K562 (cell line): ENCODE results near the gene HAGHL. TPM values are rescaled to one million over a fixed set of nuclear protein-coding genes. Genes with fewer than 3 reads are reported as not detected.

Source experiments
- BHLHE40 ChIP-seq: IDR thresholded peaks from 2 replicates; pipeline ENCODE4 v1.6.1; 2011; ENCODE audit warnings: low read length, improper control_type of control experiment
- CBFA2T2 ChIP-seq: fragments of 450-650 bp; conservative IDR thresholded peaks from 2 replicates; pipeline ENCODE4 v1.6.1; 2017; ENCODE audit warnings: mild to moderate bottlenecking
- E2F5 ChIP-seq: sonication (generic); formaldehyde crosslinking; IDR thresholded peaks from 2 replicates; pipeline ENCODE4 v1.8.0; 2022; ENCODE audit warnings: mild to moderate bottlenecking, missing genetic modification reagents
- E2F6 ChIP-seq, 2 experiments: IDR thresholded peaks; 2 replicates each; pipeline ENCODE4 v1.6.1; 2011; ENCODE audit warnings: borderline replicate concordance in 1 of 2, control low read depth in 1 of 2, low read depth in 1 of 2, low read length in 1 of 2, mild to moderate bottlenecking in 1 of 2, mixed read lengths in 1 of 2, moderate library complexity in 1 of 2; ENCODE audit not compliant: insufficient read depth in 1 of 2, insufficient read length in 1 of 2, poor library complexity in 1 of 2, severe bottlenecking in 1 of 2; ENCODE audit errors: extremely low read depth in 1 of 2
- E4F1 ChIP-seq: fragments of 250-450 bp; sonication (Bioruptor Pico); IDR thresholded peaks from 2 replicates; pipeline ENCODE4 v1.5.0; 2021; ENCODE audit warnings: mild to moderate bottlenecking, borderline replicate concordance
- EWSR1 ChIP-seq: fragments of 450-650 bp; IDR thresholded peaks from 2 replicates; pipeline ENCODE4 v1.6.1; 2018; ENCODE audit warnings: borderline replicate concordance, mild to moderate bottlenecking, low read depth, moderate library complexity; ENCODE audit not compliant: partially characterized antibody
- FOXJ2 ChIP-seq: fragments of 200-800 bp; sonication (Bioruptor generic); IDR thresholded peaks from 2 replicates; pipeline ENCODE4 v1.6.1; 2016; ENCODE audit warnings: missing genetic modification characterization, missing compliant biosample characterization
- FOXP1 ChIP-seq: sonication (generic); formaldehyde crosslinking; IDR thresholded peaks from 2 replicates; pipeline ENCODE4 v1.8.0; 2022; ENCODE audit warnings: mild to moderate bottlenecking, missing genetic modification reagents
- KAT2B ChIP-seq: IDR thresholded peaks from one replicate; pipeline ENCODE4 v1.6.1; 2012; ENCODE audit warnings: low read depth, mild to moderate bottlenecking, control low read depth, inconsistent platforms, low read length, moderate library complexity
- LARP7 ChIP-seq: fragments of 450-650 bp; IDR thresholded peaks from 2 replicates; pipeline ENCODE4 v1.6.1; 2016
- MAX ChIP-seq: sonication (generic); formaldehyde crosslinking; IDR thresholded peaks from 2 replicates; pipeline ENCODE4 v1.9.0; 2022; ENCODE audit warnings: mild to moderate bottlenecking, missing genetic modification reagents
- NFATC3 ChIP-seq: fragments of 450-650 bp; IDR thresholded peaks from 2 replicates; pipeline ENCODE4 v1.6.1; 2017; ENCODE audit warnings: mild to moderate bottlenecking
- SMAD1 ChIP-seq: fragments of 150-350 bp; IDR thresholded peaks from 2 replicates; pipeline ENCODE4 v1.6.1; 2014; ENCODE audit warnings: low read length, low read depth; ENCODE audit not compliant: partially characterized antibody
- STAG1 ChIP-seq: sonication (generic); formaldehyde crosslinking; IDR thresholded peaks from 2 replicates; pipeline ENCODE4 v1.5.0; 2020; ENCODE audit warnings: missing genetic modification reagents, borderline replicate concordance
- ZFP30 ChIP-seq: fragments of 250-450 bp; sonication (Bioruptor Pico); IDR thresholded peaks from 2 replicates; pipeline ENCODE4 v1.8.0; 2022; ENCODE audit warnings: moderate library complexity, mild to moderate bottlenecking, inconsistent platforms, borderline replicate concordance
- ZNF282 ChIP-seq: sonication (generic); formaldehyde crosslinking; IDR thresholded peaks from 2 replicates; pipeline ENCODE4 v1.8.1; 2023; ENCODE audit warnings: missing genetic modification reagents
- ZNF592 ChIP-seq: fragments of 450-650 bp; IDR thresholded peaks from 2 replicates; pipeline ENCODE4 v1.6.1; 2017; ENCODE audit warnings: antibody characterized with exemption, mild to moderate bottlenecking
- ZNF764 ChIP-seq: fragments of 250-450 bp; sonication (Bioruptor Pico); IDR thresholded peaks from 2 replicates; pipeline ENCODE4 v1.4.0; 2020; ENCODE audit warnings: low read depth, mild to moderate bottlenecking, moderate library complexity
- polyA plus RNA-seq, 8 experiments: library from polyadenylated mRNA; depleted of rRNA in 4 of 8; stranded (reverse) in 5 of 8; unstranded in 3 of 8; fragments of >200 nt; fragmentation: Nextera tagmentation in 2 of 8; fragmentation: Illumina TruSeq in 1 of 8; extraction: Ambion mirVana in 2 of 8; extraction: Trizol in 1 of 8; gene quantifications; 2 replicates each; pipeline versions ENCODE4 v1.2.1 to v1.2.3, GENCODE V29; 2011 to 2014; ENCODE audit warnings: inconsistent platforms in 1 of 8, missing spikeins in 1 of 8
- total RNA-seq, 7 experiments: library from RNA; depleted of rRNA in 6 of 7; stranded (reverse); fragments of >200 nt in 6 of 7; fragmentation: Illumina TruSeq in 2 of 7; extraction: Trizol in 2 of 7; gene quantifications; 2 replicates each; pipeline versions ENCODE4 v1.2.1 to v1.2.3, GENCODE V29; 2011 to 2021; ENCODE audit warnings: low replicate concordance in 1 of 7

The HAGHL gene
- total and polyA plus RNA-seq, 9 of the 15 experiments (the other 6 are each of a cell fraction or from before 2014, with no cell fraction given), result 0.31 to 83.4 (median 20.7) TPM

- TF ChIP-seq ZNF592 (peak; percentile 67; the same call in 1 of the 2 replicates), FOXJ2 (tag) (no peak), MAX (CRISPR knock-in tag) (peak; percentile 93), SMAD1 (no peak), CBFA2T2 (no peak), KAT2B (no peak), NFATC3 (no peak), EWSR1 (no peak), STAG1 (peak; percentile 46; the same call in 1 of the 2 replicates), FOXP1 (CRISPR knock-in tag) (peak; percentile 41; the same call in 1 of the 2 replicates), ZNF282 (CRISPR knock-in tag) (peak; percentile 34), ZFP30 (no peak), E2F5 (CRISPR knock-in tag) (0 out of 2 replicates have a peak, but pooled peaks have one; percentile 70), BHLHE40 (peak; percentile 89), E2F6 (IDR thresholded peaks at IDR 0.05; ENCODE audit: borderline replicate concordance in 1 of 2, extremely low read depth in 1 of 2, insufficient read depth in 1 of 2, insufficient read length in 1 of 2, low read depth in 1 of 2, low read length in 1 of 2, poor library complexity in 1 of 2, severe bottlenecking in 1 of 2) (peak; percentile 98 to 99), E4F1 (CRISPR knock-in tag) (peak; percentile 87), ZNF764 (CRISPR knock-in tag) (no peak), LARP7 (no peak)
Measured at GRCh38 chr16:720990-721764, 5.7 kb upstream of the HAGHL start, which contains the start of gene ANTKMT (continued).
